ENCODE results near the gene GREB1. TPM values are rescaled to one million over a fixed set of nuclear protein-coding genes. Genes with fewer than 3 reads are reported as not detected.

GREB1 gene
- total and polyA plus RNA-seq, 2 experiments from 2014 or later = 5.7 to 6.4 TPM

GRCh38 chr2:11491348-11491933 lies 42.4 kb upstream of the GREB1 start:
- Histone ChIP-seq H3K27ac (no peak overlapping the region), H3K4me3 (no peak overlapping the region), H3K9me3 (ENCODE audit: low read depth) (no peaks in the 10 kb centered on the region), H4K20me1 (ENCODE audit: insufficient read depth, poor library complexity, severe bottlenecking) (no peaks in the 10 kb centered on the region), H2AFZ (no peak overlapping the region), H3K4me2 (no peak overlapping the region), H3K9me2 (replicated peaks; ENCODE audit: insufficient read depth) (no peaks in the 10 kb centered on the region), H3K27me3 (no peaks in the 10 kb centered on the region), H3K79me2 (peaks cover 38% of the 10 kb centered on the region), H3K4me1 (ENCODE audit: insufficient read depth) (no peaks in the 10 kb centered on the region), H3K36me3 (replicated peaks; ENCODE audit: insufficient read depth, low read depth) (no peaks in the 10 kb centered on the region)
- 67% methylated on average over 3 of the region's 3 CpGs for WGBS (ENCODE audit: low lambda C conversion rate, missing lambda C conversion rate)
- TF ChIP-seq EZH2phosphoT487 (IDR thresholded peaks at IDR 0.05; ENCODE audit: low read depth, severe bottlenecking, unreplicated experiment) = no peak
- no peak for TF ChIP-seq CTCF (IDR thresholded peaks at IDR 0.05; ENCODE audit: poor library complexity)
- TF ChIP-seq EZH2 (IDR thresholded peaks at IDR 0.05; ENCODE audit: borderline replicate concordance) = no peak
- DNase-seq (ENCODE audit: low spot score) = no peak

GRCh38 chr2:11492244-11492643 lies 41.6 kb upstream of the GREB1 start:
- peaks cover 33% of the 10 kb centered on the region for H3K79me2 ChIP-seq
- 62% methylated on average over 3 of the region's 3 CpGs for WGBS (ENCODE audit: low lambda C conversion rate, missing lambda C conversion rate)
- no peaks in the 10 kb centered on the region for H3K4me1 ChIP-seq (ENCODE audit: insufficient read depth)
- no peaks in the 10 kb centered on the region for H3K9me2 ChIP-seq (replicated peaks; ENCODE audit: insufficient read depth)
- no peaks in the 10 kb centered on the region for H3K27me3 ChIP-seq
- H3K9me3 ChIP-seq (ENCODE audit: low read depth) = no peaks in the 10 kb centered on the region
- H3K4me2 ChIP-seq = no peak overlapping the region
- DNase-seq (ENCODE audit: low spot score) = no peak
- H3K36me3 ChIP-seq (replicated peaks; ENCODE audit: insufficient read depth, low read depth) = no peaks in the 10 kb centered on the region
- no peak for TF ChIP-seq EZH2 (IDR thresholded peaks at IDR 0.05; ENCODE audit: borderline replicate concordance)
- no peaks in the 10 kb centered on the region for H4K20me1 ChIP-seq (ENCODE audit: insufficient read depth, poor library complexity, severe bottlenecking)
- no peak overlapping the region for H3K27ac ChIP-seq
- no peak overlapping the region for H2AFZ ChIP-seq
- H3K4me3 ChIP-seq = no peak overlapping the region

GRCh38 chr2:11492720-11493119 lies 41.1 kb upstream of the GREB1 start:
- Histone ChIP-seq H3K27me3 (no peaks in the 10 kb centered on the region), H2AFZ (no peak overlapping the region), H3K4me1 (ENCODE audit: insufficient read depth) (no peaks in the 10 kb centered on the region), H3K4me2 (no peak overlapping the region), H4K20me1 (ENCODE audit: insufficient read depth, poor library complexity, severe bottlenecking) (no peaks in the 10 kb centered on the region), H3K27ac (no peak overlapping the region), H3K4me3 (no peak overlapping the region), H3K36me3 (replicated peaks; ENCODE audit: insufficient read depth, low read depth) (no peaks in the 10 kb centered on the region), H3K9me3 (ENCODE audit: low read depth) (no peaks in the 10 kb centered on the region), H3K9me2 (replicated peaks; ENCODE audit: insufficient read depth) (no peaks in the 10 kb centered on the region), H3K79me2 (peaks cover 30% of the 10 kb centered on the region)
- no peak for DNase-seq (ENCODE audit: low spot score)
- TF ChIP-seq EZH2phosphoT487 (IDR thresholded peaks at IDR 0.05; ENCODE audit: low read depth, severe bottlenecking, unreplicated experiment) = no peak
- TF ChIP-seq EZH2 (IDR thresholded peaks at IDR 0.05; ENCODE audit: borderline replicate concordance) = no peak
- TF ChIP-seq CTCF (IDR thresholded peaks at IDR 0.05; ENCODE audit: poor library complexity) = no peak
- WGBS (ENCODE audit: low lambda C conversion rate, missing lambda C conversion rate) = 100% methylated on average over 1 of the region's 1 CpG

GRCh38 chr2:11493282-11493681 lies 40.6 kb upstream of the GREB1 start:
- no peak for DNase-seq (ENCODE audit: low spot score)
- WGBS (ENCODE audit: low lambda C conversion rate, missing lambda C conversion rate) = over 99% methylated on average over 6 of the region's 6 CpGs
- Histone ChIP-seq H3K36me3 (replicated peaks; ENCODE audit: insufficient read depth, low read depth) (no peaks in the 10 kb centered on the region), H3K4me3 (no peak overlapping the region), H3K4me2 (no peak overlapping the region), H3K9me3 (ENCODE audit: low read depth) (no peaks in the 10 kb centered on the region), H3K27ac (no peak overlapping the region), H3K27me3 (no peaks in the 10 kb centered on the region), H3K9me2 (replicated peaks; ENCODE audit: insufficient read depth) (no peaks in the 10 kb centered on the region), H2AFZ (no peak overlapping the region), H4K20me1 (ENCODE audit: insufficient read depth, poor library complexity, severe bottlenecking) (no peaks in the 10 kb centered on the region), H3K4me1 (ENCODE audit: insufficient read depth) (peaks cover under 1% of the 10 kb centered on the region), H3K79me2 (peaks cover 25% of the 10 kb centered on the region)
- TF ChIP-seq EZH2phosphoT487 (IDR thresholded peaks at IDR 0.05; ENCODE audit: low read depth, severe bottlenecking, unreplicated experiment) (no peak), EZH2 (IDR thresholded peaks at IDR 0.05; ENCODE audit: borderline replicate concordance) (no peak), CTCF (IDR thresholded peaks at IDR 0.05; ENCODE audit: poor library complexity) (no peak)

All from hepatocyte (in vitro differentiated cells).